Adrenal gland (tissue), 12 donors: Measurements from ENCODE around the gene MSRB2. TPM values are rescaled to one million over a fixed set of nuclear protein-coding genes. Genes with fewer than 3 reads are reported as not detected.

Experiments
- DNase-seq, 7 donors: peaks; one replicate each; pipeline ENCODE4 v3.0.0-alpha.2; 2019 to 2020
- H3K27ac ChIP-seq, 5 donors: fragments of 200-600 bp; sonication (generic) in 4 of 5; 1 replicate in 3 of 5; 2 replicates in 2 of 5; pipeline versions ENCODE4 v1.5.1 to v1.8.0; 2016 to 2020; ENCODE audit warnings: mild to moderate bottlenecking in 1 of 5
- H3K27me3 ChIP-seq: fragments of 200-600 bp; 2 replicates; pipeline ENCODE4 v1.8.0; 2021
- H3K36me3 ChIP-seq, 2 donors: fragments of 200-600 bp; replicated peaks in 1 of 2; 1 replicate in 1 of 2; 2 replicates in 1 of 2; pipeline versions ENCODE4 v1.5.1 to v1.8.0; 2018 to 2022
- H3K4me1 ChIP-seq, 2 donors: fragments of 200-600 bp; replicated peaks in 1 of 2; 1 replicate in 1 of 2; 2 replicates in 1 of 2; pipeline versions ENCODE4 v1.5.1 to v1.8.0; 2018 to 2021
- H3K4me3 ChIP-seq, 4 donors: fragments of 200-600 bp; sonication (generic) in 3 of 4; one replicate each; pipeline ENCODE4 v1.5.1; 2016 to 2018
- H3K9me3 ChIP-seq, 3 donors: fragments of 200-600 bp; sonication (generic) in 1 of 3; replicated peaks in 1 of 3; 1 replicate in 2 of 3; 2 replicates in 1 of 3; pipeline versions ENCODE4 v1.5.1 to v1.8.0; 2016 to 2021
- CTCF ChIP-seq, 6 experiments: fragments of 450-650 bp in 4 of 6; fragments of 200-600 bp in 2 of 6; sonication (generic) in 1 of 6; IDR thresholded peaks; 1 replicate in 5 of 6; 2 replicates in 1 of 6; pipeline versions ENCODE4 v1.5.1 to v1.8.0; 2016 to 2021; ENCODE audit warnings: antibody characterized with exemption in 6 of 6, mild to moderate bottlenecking in 2 of 6, moderate library complexity in 1 of 6
- POLR2A ChIP-seq, 2 donors: fragments of 450-650 bp; IDR thresholded peaks; one replicate each; pipeline ENCODE4 v1.6.1; 2017; ENCODE audit warnings: antibody characterized with exemption in 2 of 2, mild to moderate bottlenecking in 2 of 2, moderate library complexity in 1 of 2
- WGBS, 4 donors: extraction: QIAGEN DNeasy Blood & Tissue Kit in 2 of 4; methylation state at CpG; one replicate each; pipeline versions ENCODE4 v1.1.5 to v1.1.7; 2013 to 2017; 5-methylcytosine and 5-hydroxymethylcytosine counted together
- intact Hi-C, 2 donors: fragments of 100-400 bp; cut with DNase I; formaldehyde crosslinking; loops; one replicate each; pipeline versions ENCODE4 v1.14.1 to v1.15.0; 2022 to 2023
- polyA plus RNA-seq, 3 donors: library from polyadenylated mRNA; stranded (reverse); fragments of 200-250 nt in 2 of 3; fragments of 350-450 nt in 1 of 3; fragmentation: Illumina TruSeq in 1 of 3; extraction: RNeasy Lipid Tissue Mini Kit (QIAGEN cat#74804) in 1 of 3; gene quantifications; one replicate each; pipeline ENCODE4 v1.2.3, GENCODE V29; 2013 to 2014
- total RNA-seq, 9 donors: library from RNA; depleted of rRNA in 4 of 9; stranded (reverse); fragments of >200 nt in 4 of 9; fragments of 120-200 nt in 1 of 9; fragmentation: NEBNext Ultra II Directional in 1 of 9; extraction: Animal tissue kit (Norgen Biotek cat#: 25700) in 1 of 9; gene quantifications; one replicate each; pipeline versions ENCODE4 v1.1.0 to v1.2.4, GENCODE V29; 2013 to 2023
- donor health status: healthy with polysubstance abuse.
- donor health status: Bipolar disorder and iron deficiency.
- donor health status: DM: yes; HTN: yes; CAD: no.
- donor health status: DM: no; HTN: no; CAD: no.
- donor health status: DM: no; HTN: no; CAD: no.
- donor health status: DM: yes; HTN: yes; CAD: no.

Gene MSRB2
- total and polyA plus RNA-seq, 12 donors: 17.1 to 78.8 (median 48.5) TPM

DNA sequence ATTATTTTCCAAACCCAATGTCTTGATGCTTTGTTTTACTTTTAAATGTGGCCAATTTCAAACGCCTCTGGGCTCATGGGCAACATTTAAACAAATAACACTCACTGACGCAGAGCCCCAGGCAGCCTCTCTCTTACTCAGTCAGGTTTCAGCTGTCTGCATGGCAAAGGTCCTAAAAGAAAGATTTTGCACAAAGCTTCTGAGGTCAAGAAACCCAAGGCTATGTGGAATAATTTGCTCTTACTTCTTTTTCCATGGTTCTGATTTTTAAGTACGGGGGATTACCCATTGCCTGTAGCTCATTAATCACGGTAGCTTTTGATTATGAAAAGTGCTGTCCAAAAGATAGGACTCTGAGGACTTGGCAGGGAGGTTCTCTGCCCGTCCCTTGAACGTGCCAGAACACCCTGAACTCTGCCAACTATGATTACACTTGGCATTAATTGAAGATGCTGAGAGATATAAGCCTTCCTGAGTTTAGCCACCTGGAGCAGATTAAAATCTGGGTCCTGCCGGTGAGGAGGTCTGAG lies 14.1 kb upstream of the MSRB2 start:
- WGBS, 4 donors: 30 to 40% (median 31%) methylated on average over 7 of the region's 7 CpGs
- H3K36me3 ChIP-seq: no peaks in the 10 kb centered on the region
- no peaks in the 10 kb centered on the region for H3K4me1 ChIP-seq
- H3K27me3 ChIP-seq: peaks cover 12% of the 10 kb centered on the region
- peak in 2 of 7 donors; percentile 26 to 32 for DNase-seq
- no peaks in the 10 kb centered on the region for H3K9me3 ChIP-seq
- no peak overlapping the region for H3K27ac ChIP-seq
- H3K4me3 ChIP-seq: no peak overlapping the region
- no peak for TF ChIP-seq POLR2A (IDR thresholded peaks at IDR 0.05)
- no peak for TF ChIP-seq CTCF (IDR thresholded peaks at IDR 0.05)
- intact Hi-C loops: no loop called here

- no peak overlapping the region for H3K27ac ChIP-seq
- no peaks in the 10 kb centered on the region for H3K36me3 ChIP-seq
- H3K4me3 ChIP-seq: no peak overlapping the region
- 85 to 93% (median 88%) methylated on average over 4 of the region's 4 CpGs for WGBS, 4 donors
- DNase-seq: no peak
- no peaks in the 10 kb centered on the region for H3K4me1 ChIP-seq
- peaks cover 10% of the 10 kb centered on the region for H3K27me3 ChIP-seq
- intact Hi-C loops: no loop called here
- TF ChIP-seq POLR2A (IDR thresholded peaks at IDR 0.05): no peak
- peak in 4 of 6 experiments; percentile 4 to 31 (median 12) for TF ChIP-seq CTCF (IDR thresholded peaks at IDR 0.05)
- no peaks in the 10 kb centered on the region for H3K9me3 ChIP-seq
These were observed 13.5 kb upstream of the MSRB2 start for GRCh38 chr10:23081891-23082290.

- no peaks in the 10 kb centered on the region for H3K4me1 ChIP-seq
- H3K27ac ChIP-seq: no peak overlapping the region
- TF ChIP-seq CTCF (IDR thresholded peaks at IDR 0.05) (no peak), POLR2A (IDR thresholded peaks at IDR 0.05) (no peak)
- H3K9me3 ChIP-seq: no peaks in the 10 kb centered on the region
- no peak for DNase-seq
- intact Hi-C loops: no loop called here
- H3K4me3 ChIP-seq: no peak overlapping the region
- no peaks in the 10 kb centered on the region for H3K27me3 ChIP-seq
- no peaks in the 10 kb centered on the region for H3K36me3 ChIP-seq
These were observed 6.8 kb upstream of the MSRB2 start for GRCh38 chr10:23088609-23089008.

GRCh38 chr10:23094786-23095403 lies 484 bp upstream of the MSRB2 start:
- no peaks in the 10 kb centered on the region for H3K9me3 ChIP-seq
- TF ChIP-seq CTCF (IDR thresholded peaks at IDR 0.05) (no peak), POLR2A (IDR thresholded peaks at IDR 0.05) (no peak)
- H3K27me3 ChIP-seq: no peaks in the 10 kb centered on the region
- 15 to 24% (median 20%) methylated on average over 7 to 8 of the region's 8 CpGs for WGBS, 4 donors
- no peaks in the 10 kb centered on the region for H3K36me3 ChIP-seq
- no peak for DNase-seq
- peak overlapping the region in 1 of 4 donors; percentile 95 for H3K4me3 ChIP-seq
- H3K4me1 ChIP-seq: peaks cover 0 to 40% of the 10 kb centered on the region in 2 donors
- intact Hi-C loops: no loop called here
- peak overlapping the region in 3 of 5 donors; percentile 14 to 96 (median 45) for H3K27ac ChIP-seq
